Activated CD4-positive, CD25-positive, alpha-beta regulatory T cell treated with anti-CD3 and anti-CD28 coated beads, Interleukin-2, amount 50 U/mL, for 16 hours (primary cell): Measurements from ENCODE around the gene SRGAP2C.
"Not testable (repeated sequence)": the region's sequence is repeated elsewhere in the genome, so short reads cannot be mapped to it uniquely, and the experiment has no call there.

ENCODE experiments used
- DNase-seq: peaks from one replicate; pipeline ENCODE4 v3.0.0-alpha.2; 2020; ENCODE audit warnings: low read depth, low spot score

The SRGAP2C gene

GRCh38 chr1:121227544-121228330 is 43.0 kb downstream of the SRGAP2C start:
- DNase-seq = not testable (repeated sequence)

GRCh38 chr1:121230636-121231035 is 45.9 kb downstream of the SRGAP2C start:
- not testable (repeated sequence) for DNase-seq

DNA sequence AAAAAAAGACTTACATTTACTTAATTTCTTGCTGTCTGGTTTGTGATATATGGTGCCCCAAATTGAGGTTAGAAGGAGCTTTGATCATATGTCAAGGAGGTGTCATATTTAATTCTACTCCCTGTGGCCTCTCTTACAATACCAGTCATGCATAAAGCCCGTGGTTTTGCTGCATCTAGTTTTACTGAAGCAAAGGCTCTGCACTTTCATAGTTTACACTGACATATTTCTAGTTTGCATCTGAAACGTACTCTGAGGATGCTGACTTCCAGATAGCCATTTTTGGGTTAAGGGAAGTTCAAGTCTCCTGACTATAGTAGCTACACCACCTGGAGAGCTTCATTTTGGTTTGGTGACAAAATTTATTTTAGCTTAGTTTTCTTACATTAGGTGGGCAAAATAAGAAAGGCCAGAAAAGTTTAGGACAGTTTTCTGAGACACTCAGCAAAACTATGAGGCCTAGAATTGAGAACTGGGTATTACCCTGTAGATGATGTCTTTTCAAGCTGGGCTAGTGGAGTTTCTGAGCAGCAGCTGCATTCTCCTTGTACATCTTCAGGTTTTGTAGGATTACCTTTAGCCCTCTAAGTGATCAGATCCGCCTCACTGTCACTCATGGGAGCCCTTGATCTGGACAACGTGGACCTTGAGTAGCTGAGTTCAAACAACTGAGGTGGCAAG is 47.8 kb downstream of the SRGAP2C start:
- DNase-seq = not testable (repeated sequence)

DNA sequence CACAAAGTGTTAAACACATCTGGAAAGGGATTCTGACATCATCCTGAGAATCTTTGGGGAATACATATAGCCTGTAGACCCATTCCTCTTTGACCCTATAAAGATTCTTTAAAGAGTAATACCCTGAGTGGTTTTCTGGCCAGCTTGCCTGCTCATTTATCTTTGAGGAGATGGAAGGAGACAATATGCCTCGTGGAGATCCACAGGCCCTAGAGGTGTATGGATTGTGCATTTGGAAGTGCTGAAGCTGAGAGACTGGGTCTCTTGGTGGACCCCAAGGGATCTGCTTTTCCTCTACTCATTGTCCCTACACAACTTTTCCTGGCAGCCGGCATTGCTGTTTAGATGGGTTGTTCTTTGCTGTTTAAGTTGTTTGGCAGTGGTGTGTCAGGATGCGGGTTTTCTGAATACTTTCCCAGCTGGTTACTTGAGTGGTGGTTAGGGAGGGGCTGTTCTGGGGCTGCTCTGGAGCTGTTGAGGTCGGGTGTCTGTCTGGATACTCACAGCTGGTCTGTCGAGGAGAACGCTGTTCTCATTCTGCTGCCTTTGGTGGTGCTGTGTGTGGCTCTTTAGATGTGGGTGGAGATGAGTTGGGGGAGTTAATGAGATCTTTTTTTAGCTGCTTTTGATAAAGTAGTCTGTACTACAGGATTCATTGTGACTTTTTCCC is 49.5 kb downstream of the SRGAP2C start:
- not testable (repeated sequence) for DNase-seq

DNA sequence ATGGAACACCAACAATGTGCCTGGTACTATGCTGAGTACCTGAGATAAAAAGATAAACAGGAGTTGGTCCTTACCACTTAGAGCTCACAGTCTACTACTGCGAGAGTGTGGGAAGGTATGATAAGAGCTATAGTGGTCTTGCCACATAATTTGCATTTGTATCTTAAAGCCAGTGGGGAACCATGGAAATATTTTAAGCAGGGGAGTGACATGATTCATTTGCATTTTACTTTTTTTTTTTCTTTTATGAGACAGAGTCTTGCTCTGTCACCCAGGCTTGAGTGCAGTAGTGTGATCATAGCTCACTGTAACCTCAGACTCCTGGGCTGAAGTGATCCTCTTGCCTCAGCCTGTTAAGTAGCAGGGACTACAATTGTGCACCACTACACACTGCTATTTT is 53.6 kb downstream of the SRGAP2C start:
- not testable (repeated sequence) for DNase-seq

DNA sequence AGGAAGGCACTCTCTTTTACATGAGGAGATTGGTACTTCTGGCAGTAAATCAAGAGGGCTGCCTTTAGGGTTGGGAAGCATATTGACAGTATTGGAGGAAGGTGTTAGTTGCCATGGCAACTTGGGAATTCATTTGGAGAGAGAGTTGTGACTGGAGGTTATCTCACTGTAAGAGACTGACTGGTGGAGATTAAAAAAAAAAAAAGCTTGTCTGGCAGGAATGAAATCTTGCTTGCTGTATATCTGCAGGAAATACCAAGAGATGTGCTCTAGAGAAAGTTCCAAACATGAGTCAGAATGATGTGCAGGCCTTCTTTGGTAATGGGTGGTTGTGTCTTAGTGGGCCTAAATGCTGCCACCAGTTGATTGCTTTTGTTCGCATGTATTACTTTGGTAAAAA is 59.1 kb downstream of the SRGAP2C start:
- DNase-seq = not testable (repeated sequence)

GRCh38 chr1:121246399-121246798 is 61.6 kb downstream of the SRGAP2C start:
- DNase-seq = not testable (repeated sequence)

- DNase-seq = not testable (repeated sequence)
These were observed 67.9 kb downstream of the SRGAP2C start for GRCh38 chr1:121252656-121253055.

DNA sequence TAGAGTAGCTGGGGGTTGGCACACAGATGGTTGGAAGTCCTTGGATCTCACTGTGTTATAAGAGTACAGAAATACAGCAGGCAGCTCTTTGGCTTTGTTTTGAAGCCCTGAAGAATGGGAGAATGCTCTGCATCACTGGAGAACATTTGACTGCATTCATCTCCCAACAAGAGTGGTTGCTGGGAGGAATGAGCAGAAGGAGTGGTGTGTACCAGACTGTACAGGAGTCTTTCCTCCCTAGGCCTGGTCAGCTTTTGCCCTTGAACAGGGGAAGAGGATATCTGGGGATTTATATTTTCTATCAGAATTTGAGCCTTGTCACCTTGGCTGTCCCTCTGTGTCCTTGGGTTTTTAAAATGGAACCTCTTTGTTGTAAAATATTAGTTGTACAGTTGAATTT is 69.8 kb downstream of the SRGAP2C start:
- DNase-seq = not testable (repeated sequence)

DNA sequence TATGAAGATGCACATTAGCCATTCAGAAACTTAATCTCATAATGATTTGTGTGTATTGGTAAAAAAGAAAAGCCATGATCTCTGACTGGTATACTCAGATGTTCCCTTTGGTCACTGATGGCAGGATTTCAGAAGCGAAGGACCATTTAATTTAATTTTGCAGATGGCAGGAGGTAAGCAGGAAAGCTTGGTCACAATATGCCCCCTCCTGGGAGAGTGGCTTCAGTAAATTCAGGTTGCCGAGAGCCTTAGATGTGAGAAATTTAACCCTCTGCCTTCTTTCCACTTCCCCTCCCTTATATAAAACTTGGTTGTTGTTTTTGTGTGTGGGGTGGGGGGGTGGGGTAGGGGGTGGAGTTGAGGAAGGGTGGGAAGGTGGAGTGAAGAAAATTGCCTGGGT is 72.9 kb downstream of the SRGAP2C start:
- DNase-seq = not testable (repeated sequence)

GRCh38 chr1:121258134-121258533 is 73.4 kb downstream of the SRGAP2C start:
- not testable (repeated sequence) for DNase-seq

DNA sequence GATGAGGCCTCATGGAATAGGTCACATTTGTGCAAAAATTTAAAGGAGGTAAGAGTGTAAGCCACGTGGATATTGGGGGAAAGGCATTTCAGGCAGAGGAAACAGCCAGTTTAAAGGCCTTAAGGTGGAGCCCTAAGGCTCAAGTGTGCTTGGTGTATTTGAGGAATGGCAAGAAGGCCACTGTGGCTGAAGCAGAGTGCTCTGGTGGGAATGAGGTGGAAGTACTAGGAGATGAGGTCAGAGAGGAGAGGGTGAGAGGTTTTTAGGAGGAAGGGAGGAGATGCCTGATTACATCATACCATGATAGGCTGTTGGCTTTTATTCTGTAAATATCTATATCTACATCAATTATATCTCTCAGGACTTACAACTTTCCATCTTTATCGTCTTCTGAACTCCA is 75.4 kb downstream of the SRGAP2C start:
- DNase-seq = not testable (repeated sequence)

GRCh38 chr1:121262163-121262562 is 77.4 kb downstream of the SRGAP2C start:
- DNase-seq = not testable (repeated sequence)

GRCh38 chr1:121263789-121264244 is 79.0 kb downstream of the SRGAP2C start:
- not testable (repeated sequence) for DNase-seq

- DNase-seq = not testable (repeated sequence)
These were observed 82.3 kb downstream of the SRGAP2C start for GRCh38 chr1:121267072-121267471.

DNA sequence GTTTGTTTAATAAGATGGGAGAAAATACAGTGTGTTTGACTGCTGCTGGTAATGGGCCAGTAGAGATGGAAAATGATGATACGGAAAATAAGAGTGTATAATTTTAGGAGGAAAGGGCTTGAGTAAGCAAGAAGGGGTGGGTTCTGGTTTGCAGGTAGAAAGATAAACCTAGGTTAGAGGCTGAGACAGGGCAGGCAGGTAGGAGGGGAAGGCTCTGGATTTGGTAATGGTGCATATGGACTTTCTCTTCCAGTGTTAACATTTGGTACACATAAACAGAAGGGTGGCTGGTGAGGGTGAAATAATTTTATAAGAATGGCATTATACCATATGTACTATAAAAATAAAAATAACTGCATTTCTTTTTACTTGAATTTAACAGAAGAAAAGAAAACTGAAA is 84.5 kb downstream of the SRGAP2C start:
- DNase-seq = not testable (repeated sequence)

DNA sequence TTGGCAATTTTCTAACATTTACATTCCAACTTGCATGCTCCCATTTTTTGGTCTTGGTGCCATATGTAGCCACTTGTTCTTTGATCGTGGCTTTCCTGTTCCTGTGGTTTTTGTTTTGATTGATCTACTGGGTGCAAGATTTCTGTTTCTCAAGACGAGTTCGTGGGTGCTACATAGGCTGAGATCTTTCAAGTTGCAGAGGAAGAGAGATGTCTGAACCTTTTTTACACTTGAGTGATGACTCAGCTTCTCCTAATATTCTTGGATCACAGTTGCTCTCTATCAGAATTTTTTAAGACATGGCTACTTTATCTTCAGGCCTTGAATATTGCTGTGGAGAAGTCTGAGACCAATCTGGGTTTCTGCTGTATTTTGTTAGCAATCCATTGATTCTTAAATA is 85.2 kb downstream of the SRGAP2C start:
- not testable (repeated sequence) for DNase-seq

DNA sequence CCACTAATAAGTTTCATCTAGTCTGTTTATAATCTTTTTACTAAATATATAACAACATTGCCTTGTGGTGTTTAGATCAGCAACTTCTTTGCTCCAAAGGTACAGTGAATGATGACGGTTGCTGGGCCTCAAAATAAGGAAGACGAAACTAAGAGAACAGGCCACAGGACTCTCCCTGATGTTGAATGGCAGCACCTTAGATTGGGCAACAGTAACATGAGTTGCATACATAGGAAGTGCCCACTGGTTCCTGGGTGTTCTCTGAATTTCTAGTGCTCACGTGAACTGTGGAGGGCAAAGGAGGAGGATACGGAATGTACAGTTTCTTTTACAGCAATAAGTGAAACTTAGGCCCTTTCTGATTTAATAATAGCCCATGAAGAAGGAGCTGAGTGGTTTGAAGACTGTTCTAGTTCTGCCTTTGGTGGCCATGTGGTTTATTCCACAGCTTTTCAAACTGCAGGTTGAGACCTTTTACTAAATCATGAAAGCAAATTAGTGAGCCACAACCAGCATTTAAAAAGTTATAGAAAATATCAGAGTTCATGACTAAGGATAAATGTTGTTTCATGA is 86.5 kb downstream of the SRGAP2C start:
- DNase-seq = not testable (repeated sequence)

DNA sequence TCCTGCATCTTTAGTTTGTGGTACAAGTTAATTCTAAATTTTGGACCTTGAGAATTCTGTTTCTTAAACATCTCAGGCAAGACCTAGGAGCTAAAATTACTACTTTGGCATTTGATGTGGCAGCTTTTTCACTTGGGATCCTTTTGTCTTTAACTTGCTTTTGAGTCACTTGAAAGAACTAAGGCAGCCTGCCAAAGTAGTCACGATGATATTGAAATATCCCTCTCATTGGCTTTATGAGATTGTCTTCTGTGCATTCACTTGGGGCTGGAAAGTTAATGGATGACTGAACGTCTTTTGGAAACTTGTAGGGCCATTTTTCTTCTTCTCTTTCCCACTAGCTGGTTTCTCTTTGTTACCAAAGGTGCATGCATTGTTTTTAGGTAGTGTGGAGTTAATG is 90.7 kb downstream of the SRGAP2C start:
- not testable (repeated sequence) for DNase-seq

DNA sequence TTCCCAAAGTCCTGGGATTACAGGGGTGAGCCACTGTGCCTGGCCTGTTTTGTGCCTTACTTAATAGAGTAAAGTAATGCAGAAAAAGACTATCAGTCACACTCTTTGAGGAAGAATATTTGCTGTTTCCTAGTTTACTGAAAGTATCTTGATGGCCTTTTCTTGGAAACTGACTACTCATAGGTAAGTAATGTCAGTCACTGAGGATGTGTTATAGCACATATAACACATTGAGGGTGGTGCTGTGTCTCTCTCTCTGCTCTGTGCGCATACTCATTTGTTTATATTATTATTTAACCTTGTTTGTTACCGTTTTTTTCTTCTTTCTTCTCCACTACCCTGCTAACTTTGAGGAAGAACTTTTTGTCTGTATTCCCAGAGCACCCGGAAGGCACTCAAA is 93.4 kb downstream of the SRGAP2C start:
- DNase-seq = not testable (repeated sequence)

DNA sequence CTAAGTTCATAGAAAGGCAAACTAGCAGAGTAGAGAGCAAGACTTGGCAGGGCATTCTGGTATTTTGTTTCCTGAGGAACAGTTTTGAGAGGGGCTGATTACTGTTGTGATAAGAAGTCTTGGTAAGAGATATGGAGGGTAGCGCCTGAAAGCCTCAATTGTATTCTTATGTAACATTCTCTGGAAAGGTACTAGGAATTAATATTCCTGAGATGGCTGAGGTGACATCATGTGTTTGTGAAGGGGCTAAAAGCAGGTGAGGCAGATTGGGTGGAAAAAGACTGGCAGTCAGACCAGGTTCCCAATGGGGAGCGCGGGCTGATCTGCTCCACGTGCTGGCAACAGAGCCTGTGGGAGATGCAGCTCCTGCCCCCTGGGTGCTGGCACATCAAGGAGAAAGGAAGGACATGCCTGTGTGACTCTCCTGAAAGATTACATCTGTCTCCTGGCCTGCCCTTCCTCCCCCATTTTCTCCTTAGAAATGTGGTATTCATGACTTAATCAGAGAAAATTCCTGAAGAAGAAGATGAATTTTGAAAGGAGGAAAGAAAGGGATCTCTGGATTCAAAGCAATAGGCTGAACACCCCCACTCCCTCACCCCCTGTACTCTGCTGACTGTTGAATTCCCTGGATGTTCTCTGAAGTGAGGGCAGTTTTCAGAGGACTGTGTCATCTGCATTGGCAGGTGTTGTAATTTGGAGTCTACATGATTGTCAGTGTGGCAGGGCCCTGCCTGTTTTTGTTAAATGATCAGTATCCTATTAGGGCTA is 94.2 kb downstream of the SRGAP2C start:
- not testable (repeated sequence) for DNase-seq
